ENCODE results near the gene ZNF578.
"Not testable (repeated sequence)": the region's sequence is repeated elsewhere in the genome, so short reads cannot be mapped to it uniquely, and the experiment has no call there.

The ZNF578 gene

DNA sequence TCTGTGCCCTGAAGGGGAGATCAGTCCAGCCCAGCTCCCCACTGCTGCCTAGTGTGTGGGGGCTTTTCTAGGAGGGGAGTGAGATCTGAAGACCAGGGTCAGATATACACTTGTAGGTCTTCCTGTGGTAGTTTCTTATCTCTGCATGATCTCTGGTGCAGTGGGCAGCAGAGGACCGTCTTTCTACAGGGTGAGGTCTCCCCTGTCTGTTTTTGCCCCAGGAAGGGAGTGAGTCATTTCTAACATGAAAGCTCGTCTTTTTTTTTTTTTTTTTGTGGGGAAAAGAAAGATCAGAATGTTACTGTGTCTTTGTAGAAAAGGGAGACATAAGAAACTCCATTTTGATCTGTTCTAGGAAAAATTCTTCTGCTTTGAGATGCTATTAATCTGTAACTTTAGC lies 65.3 kb downstream of the ZNF578 start:
- no peak for DNase-seq

GRCh38 chr19:52519175-52519574 lies 65.8 kb downstream of the ZNF578 start:
- DNase-seq = not testable (repeated sequence)

GRCh38 chr19:52520013-52520412 lies 66.7 kb downstream of the ZNF578 start:
- DNase-seq = no peak

DNA sequence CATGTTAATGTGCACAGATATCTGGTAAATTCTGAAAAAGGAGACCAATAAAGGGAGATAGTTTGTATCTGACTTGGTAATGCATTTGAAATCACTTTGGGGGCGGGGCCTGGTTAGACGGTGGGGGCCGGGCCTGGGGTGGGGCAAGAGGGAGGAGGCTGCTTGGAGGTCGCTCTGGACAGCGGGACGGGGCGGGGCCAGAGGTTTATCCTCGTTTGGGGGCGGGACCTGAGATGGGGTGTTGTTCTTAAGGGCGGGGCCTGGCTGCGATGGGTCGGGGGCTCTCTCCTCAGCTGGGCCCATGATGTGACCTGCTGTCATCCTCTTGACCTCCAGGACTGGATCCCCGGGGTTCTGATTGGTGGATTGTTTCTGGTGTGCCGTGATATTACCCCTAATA lies 69.2 kb downstream of the ZNF578 start:
- no peak for DNase-seq

DNA sequence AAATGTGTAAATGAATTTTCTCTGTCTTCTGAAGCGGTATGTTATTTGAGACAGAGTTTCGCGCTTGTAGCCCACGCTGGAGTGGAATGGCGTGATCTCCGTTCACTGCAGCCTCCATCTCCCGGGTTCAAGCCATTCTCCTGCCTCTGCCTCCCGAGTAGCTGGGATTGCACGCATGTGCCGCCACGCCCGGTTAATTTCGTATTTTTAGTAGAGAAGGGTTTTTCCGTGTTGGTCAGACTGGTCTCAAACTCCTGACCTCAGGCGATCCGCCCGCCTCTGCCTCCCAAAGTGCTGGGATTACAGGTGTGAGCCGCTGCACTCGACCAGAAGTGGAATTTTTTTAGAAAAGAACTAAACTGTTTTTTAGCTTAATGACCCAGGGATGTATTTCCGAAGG lies 70.7 kb downstream of the ZNF578 start:
- no peak for DNase-seq

- DNase-seq = peak; percentile 98
Measured at GRCh38 chr19:52527134-52527955, 74.0 kb downstream of the ZNF578 start, which contains the start of gene ZNF808. Gene ZNF808, plus strand, starts transcription at chr19:52527668. Its CDS starts 15,617 bp downstream, at chr19:52543285.

- DNase-seq = no peak
Measured at GRCh38 chr19:52527956-52528351, 74.6 kb downstream of the ZNF578 start.

- no peak for DNase-seq
Measured at GRCh38 chr19:52532480-52532879, 79.1 kb downstream of the ZNF578 start.

- DNase-seq = no peak
Measured at GRCh38 chr19:52533901-52534300, 80.5 kb downstream of the ZNF578 start.

DNA sequence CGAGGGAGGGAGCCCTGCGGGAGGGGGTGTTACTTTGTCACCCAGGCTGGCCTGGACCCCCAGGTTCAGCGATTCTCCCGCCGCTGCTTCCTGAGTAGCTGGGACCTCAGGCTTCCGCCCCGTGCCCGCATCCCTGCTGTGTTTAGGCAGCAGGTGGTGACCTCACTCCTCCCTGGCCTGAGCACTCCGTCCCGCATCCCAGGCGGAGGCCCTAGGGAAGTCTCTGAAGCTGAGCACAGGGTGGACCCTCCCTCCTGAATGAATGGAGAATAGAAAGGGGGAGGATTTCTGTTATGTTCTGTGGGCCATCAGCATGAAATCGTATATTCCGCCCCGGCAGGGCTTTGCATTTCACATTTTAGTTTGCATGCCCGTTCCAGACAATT lies 82.0 kb downstream of the ZNF578 start:
- DNase-seq = not testable (repeated sequence)

- peak; percentile 96 for DNase-seq
Measured at GRCh38 chr19:52535771-52536447, 82.6 kb downstream of the ZNF578 start.

DNA sequence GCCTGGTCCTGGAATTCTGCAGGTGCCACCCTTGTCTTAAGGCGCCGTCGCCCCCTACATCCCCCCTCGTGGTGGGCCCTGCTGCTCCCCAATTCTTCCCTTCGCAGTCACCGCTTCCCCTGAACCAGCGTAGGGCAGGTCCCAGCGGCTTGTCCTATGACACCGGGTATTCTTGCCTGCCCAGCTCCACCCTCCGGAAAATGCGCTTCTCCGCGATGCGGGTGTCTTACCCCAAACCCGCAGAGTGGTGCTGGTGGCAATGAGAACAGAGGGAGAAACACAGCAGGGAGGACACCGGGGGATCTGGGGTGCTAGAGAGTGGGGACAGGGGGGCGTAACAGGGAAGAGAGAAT lies 83.1 kb downstream of the ZNF578 start:
- DNase-seq = no peak

DNA sequence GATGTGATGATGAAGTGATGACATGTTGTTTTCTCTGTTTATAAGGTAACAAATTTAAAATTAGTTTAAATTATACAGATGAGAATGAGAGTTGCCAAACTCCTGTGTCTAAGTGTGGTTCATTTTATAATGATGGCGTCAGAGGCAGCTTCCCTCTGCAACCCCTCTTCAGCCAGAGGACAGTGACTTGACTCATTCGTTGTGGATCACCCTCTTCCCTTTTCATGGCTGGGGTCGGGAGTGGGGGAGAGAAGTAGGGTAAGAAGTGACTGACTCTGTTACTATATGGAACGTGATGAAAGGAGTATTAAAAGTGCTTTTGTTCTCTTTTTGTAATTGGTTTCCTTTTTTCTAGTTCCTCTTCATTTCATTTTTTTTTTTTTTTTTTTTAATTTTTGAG lies 85.5 kb downstream of the ZNF578 start:
- not testable (repeated sequence) for DNase-seq

- DNase-seq = not testable (repeated sequence)
Measured at GRCh38 chr19:52541176-52541575, 87.8 kb downstream of the ZNF578 start.

DNA sequence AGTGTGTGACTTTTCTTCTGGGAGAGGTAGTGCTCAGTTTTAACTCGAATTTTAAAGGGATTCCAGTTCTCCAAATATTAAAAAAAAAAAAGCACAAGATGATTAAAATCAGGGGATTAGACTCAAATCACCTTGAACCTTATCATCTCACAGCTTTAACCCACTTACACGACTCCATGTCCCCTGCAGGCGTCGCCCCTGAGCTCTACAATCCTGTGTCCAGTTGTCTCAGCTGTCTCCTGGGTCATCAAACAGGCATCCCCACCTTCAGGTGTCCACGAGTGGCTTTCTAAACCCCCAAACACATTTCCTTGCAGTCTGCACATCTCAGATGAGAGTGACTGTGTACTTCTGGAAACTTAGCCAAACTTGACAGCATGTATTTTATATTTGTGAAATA lies 88.3 kb downstream of the ZNF578 start:
- DNase-seq = no peak

- not testable (repeated sequence) for DNase-seq
Measured at GRCh38 chr19:52542541-52542940, 89.2 kb downstream of the ZNF578 start.

DNA sequence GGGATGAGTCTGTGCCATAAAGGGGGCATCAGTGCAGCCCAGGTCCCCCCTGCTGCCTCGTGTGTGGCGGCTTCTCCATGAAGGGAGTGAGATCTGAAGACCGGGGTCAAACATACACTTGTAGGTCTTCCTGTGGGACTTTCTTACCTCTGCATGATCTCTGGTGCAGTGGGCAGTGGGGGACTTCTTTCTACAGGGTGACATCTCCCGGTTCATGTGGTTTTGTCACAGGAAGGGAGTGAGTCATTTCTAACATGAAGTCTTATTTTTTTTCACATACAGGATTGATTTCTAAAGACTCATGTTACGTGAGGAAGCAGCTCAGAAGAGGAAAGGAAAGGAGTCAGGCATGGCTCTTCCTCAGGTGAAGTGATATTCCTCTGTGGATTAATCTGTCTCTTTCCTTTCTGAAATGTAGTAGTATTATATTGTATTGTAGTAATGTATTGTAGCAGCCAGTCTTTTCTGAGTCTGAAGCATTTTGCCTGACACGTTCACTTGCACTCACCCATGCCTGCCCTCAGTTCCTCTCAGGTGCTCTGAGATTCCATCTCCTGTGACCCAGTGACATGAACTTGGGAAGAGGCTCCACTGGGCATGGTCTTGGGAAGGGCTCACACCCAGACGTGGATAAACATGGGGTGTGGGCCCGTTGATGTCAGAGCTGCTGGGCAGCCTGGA lies 89.8 kb downstream of the ZNF578 start:
- DNase-seq = peak; percentile 65

DNA sequence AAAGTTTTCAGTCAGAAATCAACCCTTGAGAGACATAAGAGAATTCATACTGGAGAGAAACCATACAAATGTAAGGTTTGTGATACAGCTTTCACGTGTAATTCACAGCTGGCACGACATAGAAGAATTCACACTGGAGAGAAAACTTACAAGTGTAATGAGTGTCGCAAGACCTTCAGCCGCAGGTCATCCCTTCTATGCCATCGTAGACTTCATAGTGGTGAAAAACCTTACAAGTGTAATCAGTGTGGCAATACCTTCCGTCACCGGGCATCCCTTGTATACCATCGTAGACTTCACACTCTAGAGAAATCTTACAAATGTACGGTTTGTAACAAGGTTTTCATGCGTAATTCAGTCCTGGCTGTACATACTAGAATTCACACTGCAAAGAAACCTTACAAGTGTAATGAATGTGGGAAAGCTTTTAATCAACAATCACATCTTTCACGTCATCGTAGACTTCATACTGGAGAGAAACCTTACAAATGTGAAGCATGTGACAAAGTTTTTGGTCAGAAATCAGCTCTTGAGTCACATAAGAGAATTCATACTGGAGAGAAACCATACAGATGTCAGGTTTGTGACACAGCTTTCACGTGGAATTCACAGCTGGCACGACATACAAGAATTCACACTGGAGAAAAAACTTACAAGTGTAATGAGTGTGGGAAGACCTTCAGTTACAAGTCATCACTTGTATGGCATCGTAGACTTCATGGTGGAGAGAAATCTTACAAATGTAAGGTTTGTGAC lies 101.0 kb downstream of the ZNF578 start:
- no peak for DNase-seq

DNA sequence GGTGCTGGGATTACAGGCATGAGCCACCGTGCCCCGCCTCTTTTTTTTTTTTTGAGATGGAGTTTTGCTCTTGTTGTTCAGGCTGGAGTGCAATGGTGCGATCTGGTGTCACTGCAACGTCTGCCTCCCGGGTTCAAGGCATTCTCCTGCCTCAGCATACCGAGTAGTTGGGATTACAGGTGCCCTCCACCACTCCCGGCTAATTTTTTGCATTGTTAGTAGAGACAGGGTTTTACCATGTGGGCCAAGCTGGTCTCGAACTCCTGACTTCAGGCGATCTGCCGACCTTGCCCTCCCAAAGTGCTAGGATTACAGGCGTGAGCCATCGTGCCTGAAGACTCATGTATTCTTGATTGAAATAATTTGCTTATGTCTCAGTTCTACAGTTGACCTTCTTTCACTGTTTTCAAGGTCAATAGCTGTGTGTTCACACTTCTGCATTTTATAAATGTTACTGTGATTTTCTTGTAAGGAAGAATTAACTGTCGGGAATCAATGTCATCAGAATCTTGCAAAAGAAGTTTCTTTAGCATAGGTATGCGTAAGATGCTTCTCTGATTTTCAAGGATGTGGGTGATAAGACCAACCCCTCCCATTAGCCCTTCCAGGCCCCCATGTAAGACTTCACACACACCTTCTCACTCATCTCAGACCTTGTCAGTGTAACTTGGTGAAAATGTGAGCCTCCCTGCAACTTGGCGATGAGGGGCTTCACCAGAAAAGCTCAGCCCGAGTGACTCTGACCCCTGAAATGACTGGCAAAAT lies 104.1 kb downstream of the ZNF578 start:
- DNase-seq = no peak

- not testable (repeated sequence) for DNase-seq
Measured at GRCh38 chr19:52558732-52559445, 105.5 kb downstream of the ZNF578 start.

- DNase-seq = not testable (repeated sequence)
Measured at GRCh38 chr19:52561611-52562010, 108.3 kb downstream of the ZNF578 start.

Measured in activated CD8-positive, alpha-beta memory T cell treated with anti-CD3 and anti-CD28 coated beads for 24 hours (primary cell).